ENCODE measurements around the gene NHEJ1. TPM values are rescaled to one million over a fixed set of nuclear protein-coding genes. Genes with fewer than 3 reads are reported as not detected.

The NHEJ1 gene
- total RNA-seq, 4 donors from 2014 or later, result 50.5 to 90.2 (median 65.3) TPM

DNA sequence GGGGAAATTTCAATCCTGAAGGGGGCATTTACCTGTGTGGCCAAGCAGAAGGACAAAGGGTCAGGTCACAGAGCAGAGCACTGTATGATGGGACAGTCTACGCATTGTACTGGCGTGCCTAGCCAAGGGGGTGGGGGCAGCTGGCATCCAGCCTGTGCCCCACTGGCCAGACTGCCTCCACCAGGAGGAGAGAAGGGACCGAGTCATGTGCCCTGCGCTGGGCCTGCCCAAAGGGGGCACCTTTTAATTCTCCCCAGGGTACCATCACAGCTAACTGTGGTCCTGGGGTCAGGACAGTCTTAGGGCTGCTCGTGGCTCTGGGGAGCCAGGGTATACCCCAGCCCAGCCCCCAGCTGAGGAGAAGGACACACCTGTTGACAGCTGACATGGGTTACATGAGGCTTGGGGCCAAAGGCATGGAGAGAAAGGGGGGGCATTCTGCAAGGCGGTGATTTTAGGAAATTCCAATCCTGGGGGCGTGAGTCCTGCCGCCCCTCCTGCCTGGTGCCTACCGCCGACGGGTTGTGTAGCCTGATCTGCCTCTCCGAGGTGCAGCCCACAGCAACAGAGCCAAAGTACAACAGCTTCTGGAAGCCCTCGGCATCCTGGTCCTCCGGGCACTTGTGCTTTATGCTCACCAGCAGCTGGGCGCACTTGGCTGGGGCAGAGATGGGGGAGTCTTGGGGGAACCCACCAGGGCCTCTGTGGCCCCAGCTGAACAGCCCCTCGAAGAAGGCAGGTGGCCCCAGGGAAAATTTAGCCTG, 130.3 kb downstream of the NHEJ1 start:
- 70% methylated on average over 15 of the region's 16 CpGs; no CpG with 5 or more reads in 1 of the 2 donors for WGBS, 2 donors (ENCODE audit: low coverage in 1 of 2)
- peaks cover 15% of the 10 kb centered on the region for H3K27me3 ChIP-seq
- TF ChIP-seq POLR2AphosphoS5 (IDR thresholded peaks at IDR 0.05) (no peak), POLR2A (IDR thresholded peaks at IDR 0.05) (no peak), EP300 (IDR thresholded peaks at IDR 0.05; ENCODE audit: low read depth) (no peak)
- TF ChIP-seq, protein P1, sequence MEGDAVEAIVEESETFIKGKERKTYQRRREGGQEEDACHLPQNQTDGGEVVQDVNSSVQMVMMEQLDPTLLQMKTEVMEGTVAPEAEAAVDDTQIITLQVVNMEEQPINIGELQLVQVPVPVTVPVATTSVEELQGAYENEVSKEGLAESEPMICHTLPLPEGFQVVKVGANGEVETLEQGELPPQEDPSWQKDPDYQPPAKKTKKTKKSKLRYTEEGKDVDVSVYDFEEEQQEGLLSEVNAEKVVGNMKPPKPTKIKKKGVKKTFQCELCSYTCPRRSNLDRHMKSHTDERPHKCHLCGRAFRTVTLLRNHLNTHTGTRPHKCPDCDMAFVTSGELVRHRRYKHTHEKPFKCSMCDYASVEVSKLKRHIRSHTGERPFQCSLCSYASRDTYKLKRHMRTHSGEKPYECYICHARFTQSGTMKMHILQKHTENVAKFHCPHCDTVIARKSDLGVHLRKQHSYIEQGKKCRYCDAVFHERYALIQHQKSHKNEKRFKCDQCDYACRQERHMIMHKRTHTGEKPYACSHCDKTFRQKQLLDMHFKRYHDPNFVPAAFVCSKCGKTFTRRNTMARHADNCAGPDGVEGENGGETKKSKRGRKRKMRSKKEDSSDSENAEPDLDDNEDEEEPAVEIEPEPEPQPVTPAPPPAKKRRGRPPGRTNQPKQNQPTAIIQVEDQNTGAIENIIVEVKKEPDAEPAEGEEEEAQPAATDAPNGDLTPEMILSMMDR (IDR thresholded peaks at IDR 0.05), result no peak
- no peak for DNase-seq
- no peak overlapping the region for H3K27ac ChIP-seq
- H3K4me3 ChIP-seq, result no peak overlapping the region
- in situ Hi-C loops (cut with MboI; ENCODE audit: low pct_ligation_motif_present in 1 of 4, low pct_unique_long_range_greater_than_20kb in 1 of 4, low sequenced_read_pairs in 3 of 4), result loop anchor here in 2 of 4 donors (25.0 kb wide), 1 partner anchor 282 kb away; the partner anchor contains the start of gene PTPRN (in 2 of the 2)
- intact Hi-C loops (cut with DNase I; ENCODE audit: low total_unique reads), result no loop called here
- no peaks in the 10 kb centered on the region for H3K4me1 ChIP-seq
- no peaks in the 10 kb centered on the region for H3K9me3 ChIP-seq
- H3K36me3 ChIP-seq, result no peaks in the 10 kb centered on the region

DNA sequence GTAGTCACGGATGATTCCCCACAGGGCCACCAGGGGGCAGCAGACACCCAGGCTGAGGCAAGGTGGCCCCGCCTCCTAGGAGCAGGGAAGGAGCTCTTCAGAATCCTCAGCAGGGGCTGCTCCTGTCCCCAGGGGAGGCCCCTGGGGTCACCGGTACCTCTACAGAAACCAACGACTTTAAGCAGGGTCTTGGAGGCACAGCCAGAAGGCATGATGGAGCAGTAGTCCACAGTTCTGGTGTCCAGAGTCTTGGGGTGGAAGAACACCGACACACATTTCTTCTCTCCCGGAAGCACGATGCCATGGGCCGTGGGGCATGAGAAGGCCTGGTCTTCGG, 130.8 kb downstream of the NHEJ1 start:
- WGBS, 2 donors (ENCODE audit: low coverage in 1 of 2), result 44% methylated on average over 9 of the region's 9 CpGs; no CpG with 5 or more reads in 1 of the 2 donors
- Histone ChIP-seq H3K4me1 (no peaks in the 10 kb centered on the region), H3K36me3 (no peaks in the 10 kb centered on the region), H3K4me3 (no peak overlapping the region), H3K27ac (no peak overlapping the region), H3K9me3 (no peaks in the 10 kb centered on the region), H3K27me3 (peaks cover 15% of the 10 kb centered on the region)
- intact Hi-C loops (cut with DNase I; ENCODE audit: low total_unique reads) (no loop called here), in situ Hi-C loops (cut with MboI; ENCODE audit: low pct_ligation_motif_present in 1 of 4, low pct_unique_long_range_greater_than_20kb in 1 of 4, low sequenced_read_pairs in 3 of 4) (loop anchor here in 2 of 4 donors (10.0 to 25.0 kb wide), 2 partner anchors 125 to 283 kb away; partner anchors contain the start of gene PTPRN (in 2 of the 2))
- peak; percentile 87 for DNase-seq
- TF ChIP-seq POLR2A (IDR thresholded peaks at IDR 0.05) (no peak), EP300 (IDR thresholded peaks at IDR 0.05; ENCODE audit: low read depth) (no peak), POLR2AphosphoS5 (IDR thresholded peaks at IDR 0.05) (no peak)
- TF ChIP-seq, protein P1 (IDR thresholded peaks at IDR 0.05), result peak; percentile 88 to 98 (median 95)

DNA sequence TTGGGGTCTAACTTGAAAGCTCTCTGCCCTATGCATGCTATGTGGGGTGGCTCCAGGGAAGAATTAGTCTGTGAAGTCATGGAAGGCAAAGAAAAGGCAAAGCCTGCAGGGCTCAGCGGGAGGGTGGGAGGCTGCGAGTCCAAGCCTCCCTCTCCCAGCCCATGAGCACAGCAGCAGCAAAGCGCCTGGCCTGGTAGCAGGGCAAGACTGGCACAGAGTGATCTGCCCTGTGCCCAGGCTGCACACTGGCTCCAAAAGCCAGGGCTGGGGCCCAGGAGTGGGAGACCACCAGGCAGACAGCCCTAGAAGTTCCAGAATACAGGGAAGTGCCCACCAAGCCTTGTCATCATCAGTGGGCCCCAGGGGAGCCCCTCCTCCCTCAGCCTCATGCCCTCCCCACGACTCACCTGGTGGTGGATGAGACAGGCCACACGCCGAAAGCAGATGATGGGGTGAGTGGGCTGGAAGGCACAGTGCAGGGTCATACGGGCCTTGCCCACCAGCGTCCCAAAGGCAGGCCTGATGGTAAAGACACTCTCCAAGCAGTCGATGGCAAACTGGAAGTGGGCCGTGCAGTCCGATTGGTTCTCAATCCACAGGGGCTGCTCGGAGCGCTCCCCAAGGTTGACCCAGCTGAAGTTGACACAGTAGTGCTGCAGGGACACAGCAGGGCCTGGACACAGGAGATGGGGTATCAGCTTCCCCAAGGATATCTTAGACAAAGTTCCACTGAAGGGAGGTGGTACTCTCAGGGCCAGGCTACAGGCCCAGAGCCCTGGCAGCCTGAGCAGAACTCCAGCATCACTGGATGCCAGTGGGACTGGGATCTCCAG, 131.4 kb downstream of the NHEJ1 start:
- in situ Hi-C loops (cut with MboI; ENCODE audit: low pct_ligation_motif_present in 1 of 4, low pct_unique_long_range_greater_than_20kb in 1 of 4, low sequenced_read_pairs in 3 of 4) (loop anchor here in 2 of 4 donors (10.0 to 25.0 kb wide), 2 partner anchors 126 to 283 kb away; partner anchors contain the start of gene PTPRN (in 2 of the 2)), intact Hi-C loops (cut with DNase I; ENCODE audit: low total_unique reads) (no loop called here)
- Histone ChIP-seq H3K27ac (no peak overlapping the region), H3K27me3 (peaks cover 15% of the 10 kb centered on the region), H3K36me3 (no peaks in the 10 kb centered on the region), H3K9me3 (no peaks in the 10 kb centered on the region), H3K4me3 (no peak overlapping the region), H3K4me1 (no peaks in the 10 kb centered on the region)
- no peak for TF ChIP-seq POLR2A (IDR thresholded peaks at IDR 0.05)
- TF ChIP-seq, protein P1 (IDR thresholded peaks at IDR 0.05), result no peak
- no peak for TF ChIP-seq POLR2AphosphoS5 (IDR thresholded peaks at IDR 0.05)
- TF ChIP-seq EP300 (IDR thresholded peaks at IDR 0.05; ENCODE audit: low read depth), result no peak
- DNase-seq, result no peak
- WGBS, 2 donors (ENCODE audit: low coverage in 1 of 2), result 85 to 90% methylated on average over 2 to 12 of the region's 13 CpGs

DNA sequence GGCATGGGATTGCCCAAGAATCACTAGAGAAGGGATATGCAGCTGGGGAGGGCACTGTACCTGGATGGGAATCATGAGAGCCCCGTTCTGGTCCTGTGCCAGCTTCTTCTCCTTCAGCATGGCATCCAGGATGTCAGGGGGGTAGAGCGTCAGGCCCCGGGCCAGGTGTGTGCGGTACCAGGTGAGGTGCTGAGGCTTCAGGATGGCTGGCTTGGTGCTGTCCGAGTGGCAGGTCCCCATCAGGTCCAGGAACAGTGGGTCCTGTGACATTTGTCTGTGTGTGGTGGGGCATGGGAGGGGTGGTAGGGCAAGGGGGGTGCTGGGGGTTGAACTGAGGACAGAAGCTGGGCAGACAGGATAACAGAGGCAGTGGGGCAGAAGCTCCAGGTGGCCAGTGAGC, 132.5 kb downstream of the NHEJ1 start:
- no peak overlapping the region for H3K4me3 ChIP-seq
- intact Hi-C loops (cut with DNase I; ENCODE audit: low total_unique reads) (no loop called here), in situ Hi-C loops (cut with MboI; ENCODE audit: low pct_ligation_motif_present in 1 of 4, low pct_unique_long_range_greater_than_20kb in 1 of 4, low sequenced_read_pairs in 3 of 4) (loop anchor here in 2 of 4 donors (10.0 to 25.0 kb wide), 2 partner anchors 127 to 284 kb away; partner anchors contain the start of gene PTPRN (in 2 of the 2))
- H3K27ac ChIP-seq, result no peak overlapping the region
- no peaks in the 10 kb centered on the region for H3K9me3 ChIP-seq
- H3K4me1 ChIP-seq, result no peaks in the 10 kb centered on the region
- peaks cover 7% of the 10 kb centered on the region for H3K27me3 ChIP-seq
- WGBS, 2 donors (ENCODE audit: low coverage in 1 of 2), result 74% methylated on average over 5 of the region's 5 CpGs; no CpG with 5 or more reads in 1 of the 2 donors
- no peak for DNase-seq
- no peaks in the 10 kb centered on the region for H3K36me3 ChIP-seq
- TF ChIP-seq, protein P1 (IDR thresholded peaks at IDR 0.05), result no peak
- TF ChIP-seq EP300 (IDR thresholded peaks at IDR 0.05; ENCODE audit: low read depth) (no peak), POLR2A (IDR thresholded peaks at IDR 0.05) (no peak), POLR2AphosphoS5 (IDR thresholded peaks at IDR 0.05) (no peak)

Data from transverse colon (tissue), 4 donors.